Trophoblast cell (in vitro differentiated cells and primary cell): ENCODE measurements around the gene WSCD1.

Source experiments
- DNase-seq, 2 donors: peaks; one replicate each; pipeline ENCODE4 v3.0.0-alpha.2; 2016
- H2AFZ ChIP-seq: 2 replicates; pipeline ENCODE4 v1.6.1; 2013; ENCODE audit warnings: low read length, moderate library complexity, mild to moderate bottlenecking; ENCODE audit not compliant: insufficient read depth, poor library complexity
- H2AK5ac ChIP-seq: 2 replicates; pipeline ENCODE4 v1.6.1; 2013; ENCODE audit warnings: mild to moderate bottlenecking, low read length
- H2BK120ac ChIP-seq: 2 replicates; pipeline ENCODE4 v1.6.1; 2013; ENCODE audit warnings: low read length, mild to moderate bottlenecking, moderate library complexity; ENCODE audit not compliant: insufficient read depth, poor library complexity
- H2BK12ac ChIP-seq: 2 replicates; pipeline ENCODE4 v1.6.1; 2013; ENCODE audit warnings: mild to moderate bottlenecking, low read length, moderate library complexity
- H2BK5ac ChIP-seq: 2 replicates; pipeline ENCODE4 v1.6.1; 2013; ENCODE audit warnings: low read length, low read depth, moderate library complexity, mild to moderate bottlenecking; ENCODE audit not compliant: poor library complexity
- H3K14ac ChIP-seq: 2 replicates; pipeline ENCODE4 v1.6.1; 2013; ENCODE audit warnings: mild to moderate bottlenecking, low read length
- H3K18ac ChIP-seq: 2 replicates; pipeline ENCODE4 v1.6.1; 2013; ENCODE audit warnings: mild to moderate bottlenecking, low read length
- H3K23ac ChIP-seq: 2 replicates; pipeline ENCODE4 v1.6.1; 2013; ENCODE audit warnings: low read length
- H3K27ac ChIP-seq: 2 replicates; pipeline ENCODE4 v1.5.1; 2013; ENCODE audit warnings: low read depth, mild to moderate bottlenecking, inconsistent platforms, low read length, moderate library complexity
- H3K27me3 ChIP-seq: 2 replicates; pipeline ENCODE4 v1.6.1; 2013; ENCODE audit warnings: inconsistent platforms, mild to moderate bottlenecking, low read length, moderate library complexity; ENCODE audit not compliant: insufficient read depth
- H3K36me3 ChIP-seq, 2 experiments: 1 replicate in 1 of 2; 2 replicates in 1 of 2; pipeline ENCODE4 v1.6.1; 2013; ENCODE audit warnings: low read length in 2 of 2, mild to moderate bottlenecking in 2 of 2, moderate library complexity in 1 of 2; ENCODE audit not compliant: insufficient read depth in 2 of 2, control insufficient read depth in 1 of 2
- H3K4ac ChIP-seq: 2 replicates; pipeline ENCODE4 v1.6.1; 2013; ENCODE audit warnings: low read depth, mild to moderate bottlenecking, low read length, moderate library complexity
- H3K4me1 ChIP-seq, 2 experiments: 1 replicate in 1 of 2; 2 replicates in 1 of 2; pipeline ENCODE4 v1.6.1; 2013; ENCODE audit warnings: low read length in 2 of 2, mild to moderate bottlenecking in 2 of 2, moderate library complexity in 1 of 2; ENCODE audit not compliant: insufficient read depth in 2 of 2, control insufficient read depth in 1 of 2
- H3K4me2 ChIP-seq: 2 replicates; pipeline ENCODE4 v1.6.1; 2013; ENCODE audit warnings: inconsistent platforms, mild to moderate bottlenecking, low read length, moderate library complexity
- H3K4me3 ChIP-seq: 2 replicates; pipeline ENCODE4 v1.5.1; 2013; ENCODE audit warnings: mild to moderate bottlenecking, low read depth, low read length, inconsistent platforms
- H3K79me1 ChIP-seq: one replicate; pipeline ENCODE4 v1.6.1; 2013; ENCODE audit warnings: low read length
- H3K79me2 ChIP-seq: 2 replicates; pipeline ENCODE4 v1.6.1; 2013; ENCODE audit warnings: low read length, mild to moderate bottlenecking; ENCODE audit not compliant: control insufficient read depth, insufficient read depth, poor library complexity
- H3K9ac ChIP-seq: 2 replicates; pipeline ENCODE4 v1.6.1; 2013; ENCODE audit warnings: mild to moderate bottlenecking, low read length
- H3K9me3 ChIP-seq: 2 replicates; pipeline ENCODE4 v1.6.1; 2013; ENCODE audit warnings: low read depth, mild to moderate bottlenecking, control low read depth, inconsistent platforms, low read length; ENCODE audit not compliant: insufficient read depth
- H4K12ac ChIP-seq: 2 replicates; pipeline ENCODE4 v1.6.1; 2013; ENCODE audit warnings: low read depth, mild to moderate bottlenecking, low read length, moderate library complexity
- H4K8ac ChIP-seq: 2 replicates; pipeline ENCODE4 v1.6.1; 2013; ENCODE audit warnings: low read depth, mild to moderate bottlenecking, low read length, moderate library complexity
- H4K91ac ChIP-seq: one replicate; pipeline ENCODE4 v1.6.1; 2013; ENCODE audit warnings: low read depth, mild to moderate bottlenecking, low read length, moderate library complexity
- WGBS: extraction: QIAGEN DNeasy Blood & Tissue Kit; methylation state at CpG from one replicate; pipeline ENCODE4 v1.1.7; 2013; ENCODE audit warnings: missing lambda C conversion rate; ENCODE audit not compliant: insufficient read length, insufficient coverage; ENCODE audit errors: extremely low coverage; 5-methylcytosine and 5-hydroxymethylcytosine counted together

WSCD1 gene

DNA sequence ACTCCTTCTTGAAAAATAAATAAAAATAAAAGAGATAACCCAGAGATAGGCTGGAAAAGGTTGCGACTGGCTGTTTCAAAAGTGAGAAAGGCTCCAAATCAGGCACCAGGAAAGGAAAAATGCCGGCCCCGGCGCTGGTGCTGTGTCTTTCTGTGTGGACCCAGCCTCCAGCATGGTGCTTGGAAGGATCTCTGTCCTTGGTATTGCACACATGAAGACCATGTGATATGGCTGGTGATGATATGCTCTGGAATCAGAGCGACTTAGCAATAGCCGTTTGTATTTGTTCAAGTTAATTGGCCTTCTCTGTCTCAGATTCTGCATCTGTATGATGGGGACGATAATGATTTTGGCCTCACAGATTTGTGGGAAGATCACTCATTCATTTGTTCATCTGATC is 3.4 kb downstream of the WSCD1 start:
- Histone ChIP-seq H2AK5ac (no peak overlapping the region), H4K91ac (no peak overlapping the region), H4K8ac (no peak overlapping the region), H3K14ac (no peak overlapping the region), H3K79me1 (no peaks in the 10 kb centered on the region), H3K18ac (no peak overlapping the region), H3K27me3 (peaks cover 15% of the 10 kb centered on the region), H2AFZ (no peak overlapping the region), H3K4me1 (peaks cover 0 to 7% of the 10 kb centered on the region in 2 experiments), H3K79me2 (no peaks in the 10 kb centered on the region), H2BK120ac (no peak overlapping the region), H3K27ac (no peak overlapping the region), H2BK12ac (no peak overlapping the region), H3K9ac (no peak overlapping the region), H3K4me3 (no peak overlapping the region), H4K12ac (no peak overlapping the region), H2BK5ac (no peak overlapping the region), H3K4me2 (no peak overlapping the region), H3K9me3 (no peaks in the 10 kb centered on the region), H3K4ac (no peak overlapping the region), H3K36me3 (no peaks in the 10 kb centered on the region), H3K23ac (no peak overlapping the region)
- no CpG with 5 or more reads among the region's 7 CpGs for WGBS
- no peak for DNase-seq

DNA sequence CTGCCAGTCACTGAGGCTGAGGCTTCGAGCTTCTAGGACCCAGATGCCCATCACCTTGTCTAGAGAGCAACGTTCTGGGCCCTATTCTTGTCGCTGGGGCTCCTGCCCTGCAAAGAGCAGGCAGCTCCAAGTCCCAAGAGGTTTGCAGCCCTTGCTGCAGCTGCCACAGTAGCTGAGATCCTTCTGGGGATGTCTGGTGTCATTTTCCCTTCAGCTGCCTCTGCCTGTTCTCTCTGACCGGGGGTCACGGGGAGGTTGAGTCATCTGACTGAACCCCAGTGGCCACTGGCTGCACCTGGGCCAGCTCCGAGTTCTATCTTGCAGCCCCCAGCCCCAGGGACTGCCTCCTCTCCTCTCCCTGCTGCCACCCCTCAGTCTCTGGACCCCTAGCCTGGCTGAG is 4.9 kb downstream of the WSCD1 start:
- peaks cover 7% of the 10 kb centered on the region for H3K27me3 ChIP-seq
- no peak overlapping the region for H2BK5ac ChIP-seq
- H4K12ac ChIP-seq: no peak overlapping the region
- no peak overlapping the region for H2BK12ac ChIP-seq
- H3K79me1 ChIP-seq: no peaks in the 10 kb centered on the region
- no peaks in the 10 kb centered on the region for H3K36me3 ChIP-seq
- no peak overlapping the region for H3K14ac ChIP-seq
- H3K23ac ChIP-seq: no peak overlapping the region
- H3K18ac ChIP-seq: no peak overlapping the region
- no peak overlapping the region for H3K4me3 ChIP-seq
- H3K4me1 ChIP-seq: peaks cover 0 to 4% of the 10 kb centered on the region in 2 experiments
- no peak overlapping the region for H2AK5ac ChIP-seq
- no peak overlapping the region for H3K27ac ChIP-seq
- no peak overlapping the region for H4K8ac ChIP-seq
- no peak for DNase-seq
- no peak overlapping the region for H2AFZ ChIP-seq
- no peaks in the 10 kb centered on the region for H3K79me2 ChIP-seq
- no peaks in the 10 kb centered on the region for H3K9me3 ChIP-seq
- no peak overlapping the region for H3K4me2 ChIP-seq
- no peak overlapping the region for H4K91ac ChIP-seq
- no peak overlapping the region for H3K4ac ChIP-seq
- no peak overlapping the region for H2BK120ac ChIP-seq
- WGBS: no CpG with 5 or more reads among the region's 6 CpGs
- H3K9ac ChIP-seq: no peak overlapping the region

DNA sequence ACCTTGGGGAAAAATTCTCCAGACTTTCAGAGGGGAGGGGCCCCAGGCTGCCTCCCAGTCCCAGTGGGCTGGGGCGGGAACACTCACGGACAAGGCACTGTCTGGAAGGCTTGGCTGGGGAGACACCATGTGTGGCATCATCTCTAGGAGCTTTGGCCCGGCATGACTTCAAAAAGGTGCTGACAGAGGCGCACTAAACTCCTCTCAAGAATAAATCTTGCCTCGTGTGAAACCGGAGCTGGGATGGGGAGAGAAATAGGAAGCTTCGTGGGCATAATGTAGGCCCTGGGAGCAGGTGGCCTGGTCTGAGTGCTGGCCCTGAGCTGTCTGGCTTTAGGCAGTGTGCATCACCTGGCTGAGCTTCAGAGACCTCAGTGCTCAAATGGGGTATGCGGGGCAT is 5.7 kb downstream of the WSCD1 start:
- no CpG with 5 or more reads among the region's 8 CpGs for WGBS
- Histone ChIP-seq H4K91ac (no peak overlapping the region), H3K4me1 (peaks cover 0 to 1% of the 10 kb centered on the region in 2 experiments), H3K4ac (no peak overlapping the region), H3K4me3 (no peak overlapping the region), H3K23ac (no peak overlapping the region), H2BK12ac (no peak overlapping the region), H3K79me2 (no peaks in the 10 kb centered on the region), H3K79me1 (no peaks in the 10 kb centered on the region), H4K12ac (no peak overlapping the region), H4K8ac (no peak overlapping the region), H3K18ac (no peak overlapping the region), H3K14ac (no peak overlapping the region), H3K27ac (no peak overlapping the region), H3K4me2 (no peak overlapping the region), H3K36me3 (no peaks in the 10 kb centered on the region), H3K27me3 (peaks cover 6% of the 10 kb centered on the region), H2BK120ac (no peak overlapping the region), H2AFZ (no peak overlapping the region), H2AK5ac (no peak overlapping the region), H3K9me3 (no peaks in the 10 kb centered on the region), H2BK5ac (no peak overlapping the region), H3K9ac (no peak overlapping the region)
- no peak for DNase-seq

DNA sequence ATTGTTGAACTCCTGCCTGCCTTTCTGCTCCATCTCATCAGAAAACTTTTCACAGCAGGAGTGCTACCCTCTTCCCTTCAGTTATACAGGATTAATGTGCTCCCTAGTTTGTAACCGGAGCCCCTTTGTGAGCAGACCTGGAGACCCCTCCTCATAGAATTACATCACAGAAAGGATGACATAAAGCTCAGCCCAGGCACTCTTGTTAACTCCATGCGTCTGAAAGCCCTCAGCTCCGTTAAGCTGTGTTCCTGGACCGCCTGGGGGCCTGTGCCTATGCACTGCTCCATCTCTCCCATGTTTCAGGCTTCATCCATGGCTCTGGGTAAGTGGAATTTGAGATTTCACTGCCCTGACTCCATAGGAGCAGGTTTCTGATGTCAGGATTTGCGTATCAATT is 7.6 kb downstream of the WSCD1 start:
- H2AFZ ChIP-seq: no peak overlapping the region
- H3K4me2 ChIP-seq: no peak overlapping the region
- no peak for DNase-seq
- no peak overlapping the region for H2BK5ac ChIP-seq
- no peak overlapping the region for H3K9ac ChIP-seq
- H2BK120ac ChIP-seq: no peak overlapping the region
- H3K4me1 ChIP-seq: no peaks in the 10 kb centered on the region
- H3K23ac ChIP-seq: no peak overlapping the region
- H2AK5ac ChIP-seq: no peak overlapping the region
- no peak overlapping the region for H3K4me3 ChIP-seq
- H3K4ac ChIP-seq: no peak overlapping the region
- no peak overlapping the region for H2BK12ac ChIP-seq
- H3K9me3 ChIP-seq: no peaks in the 10 kb centered on the region
- no peak overlapping the region for H3K18ac ChIP-seq
- H3K27ac ChIP-seq: no peak overlapping the region
- H3K27me3 ChIP-seq: no peaks in the 10 kb centered on the region
- H4K8ac ChIP-seq: no peak overlapping the region
- no peaks in the 10 kb centered on the region for H3K79me1 ChIP-seq
- no peaks in the 10 kb centered on the region for H3K36me3 ChIP-seq
- no peak overlapping the region for H3K14ac ChIP-seq
- no CpG with 5 or more reads among the region's 5 CpGs for WGBS
- no peaks in the 10 kb centered on the region for H3K79me2 ChIP-seq
- no peak overlapping the region for H4K91ac ChIP-seq
- H4K12ac ChIP-seq: no peak overlapping the region
